CD14-positive monocyte (primary cell): ENCODE results near the gene DLD. TPM values are rescaled to one million over a fixed set of nuclear protein-coding genes. Genes with fewer than 3 reads are reported as not detected.

Experiments
- DNase-seq, 3 donors: peaks; one replicate each; pipeline ENCODE4 v3.0.0-alpha.2; 2011 to 2022
- H2AFZ ChIP-seq: 2 replicates; pipeline ENCODE4 v1.6.0; 2012; ENCODE audit warnings: mild to moderate bottlenecking, low read depth, low read length, inconsistent platforms; ENCODE audit not compliant: insufficient read depth, poor library complexity, severe bottlenecking
- H3K27ac ChIP-seq, 2 donors: 1 replicate in 1 of 2; 2 replicates in 1 of 2; pipeline ENCODE4 v1.5.1; 2012 to 2013; ENCODE audit warnings: low read length in 2 of 2, control low read depth in 1 of 2, inconsistent platforms in 1 of 2, low read depth in 1 of 2, mild to moderate bottlenecking in 1 of 2
- H3K27me3 ChIP-seq, 2 donors: one replicate each; pipeline versions ENCODE4 v1.6.0 to v1.6.1; 2011 to 2013; ENCODE audit warnings: low read length in 2 of 2; ENCODE audit not compliant: control insufficient read depth in 2 of 2, insufficient read depth in 2 of 2
- H3K36me3 ChIP-seq, 2 donors: replicated peaks in 1 of 2; 1 replicate in 1 of 2; 2 replicates in 1 of 2; pipeline versions ENCODE4 v1.5.1 to v1.6.1; 2012 to 2013; ENCODE audit warnings: low read length in 2 of 2, control low read depth in 1 of 2, inconsistent platforms in 1 of 2, mild to moderate bottlenecking in 1 of 2; ENCODE audit not compliant: insufficient read depth in 2 of 2, control insufficient read depth in 1 of 2
- H3K4me1 ChIP-seq, 2 donors: 1 replicate in 1 of 2; 2 replicates in 1 of 2; pipeline versions ENCODE4 v1.5.1 to v1.6.1; 2012 to 2013; ENCODE audit warnings: low read length in 2 of 2, control low read depth in 1 of 2, inconsistent platforms in 1 of 2, mild to moderate bottlenecking in 1 of 2, moderate library complexity in 1 of 2; ENCODE audit not compliant: insufficient read depth in 2 of 2, control insufficient read depth in 1 of 2
- H3K4me2 ChIP-seq: replicated peaks from 2 replicates; pipeline ENCODE3; 2012; ENCODE audit warnings: low read length, moderate library complexity, mild to moderate bottlenecking; ENCODE audit not compliant: poor library complexity, severe bottlenecking; ENCODE audit errors: extremely low read depth
- H3K4me3 ChIP-seq, 3 experiments: fragments of 200-600 bp in 1 of 3; sonication (generic) in 1 of 3; replicated peaks in 1 of 3; 1 replicate in 2 of 3; 2 replicates in 1 of 3; pipeline ENCODE4 v1.5.1; 2011 to 2013; ENCODE audit warnings: low read length in 3 of 3, mild to moderate bottlenecking in 3 of 3, control low read depth in 2 of 3, low read depth in 2 of 3, inconsistent platforms in 1 of 3, moderate library complexity in 1 of 3
- H3K79me2 ChIP-seq: 2 replicates; pipeline ENCODE4 v1.6.0; 2012; ENCODE audit warnings: mild to moderate bottlenecking, control low read depth, inconsistent platforms, low read length, moderate library complexity; ENCODE audit not compliant: insufficient read depth
- H3K9ac ChIP-seq: 2 replicates; pipeline ENCODE4 v1.6.0; 2017; ENCODE audit warnings: low read length, mild to moderate bottlenecking; ENCODE audit not compliant: insufficient read depth, poor library complexity, severe bottlenecking
- H3K9me3 ChIP-seq, 2 donors: replicated peaks in 1 of 2; 1 replicate in 1 of 2; 2 replicates in 1 of 2; pipeline versions ENCODE4 v1.5.1 to v1.6.1; 2012 to 2013; ENCODE audit warnings: low read length in 2 of 2, control low read depth in 1 of 2; ENCODE audit not compliant: control insufficient read depth in 1 of 2, insufficient read depth in 1 of 2
- H4K20me1 ChIP-seq: 2 replicates; pipeline ENCODE4 v1.6.0; 2012; ENCODE audit warnings: mild to moderate bottlenecking, low read length, control low read depth, moderate library complexity; ENCODE audit not compliant: insufficient read depth
- H3K27ac Mint-ChIP-seq, 7 donors: one replicate each; pipeline ENCODE4 v1.8.0; 2020; ENCODE audit warnings: mild to moderate bottlenecking in 7 of 7, mixed read lengths in 7 of 7, moderate library complexity in 6 of 7, inconsistent platforms in 2 of 7
- H3K27me3 Mint-ChIP-seq, 3 donors: one replicate each; pipeline ENCODE4 v1.8.0; 2021 to 2022; ENCODE audit warnings: low read depth in 3 of 3, mild to moderate bottlenecking in 3 of 3, mixed read lengths in 3 of 3, moderate library complexity in 3 of 3, inconsistent platforms in 1 of 3
- H3K36me3 Mint-ChIP-seq, 2 donors: one replicate each; pipeline ENCODE4 v1.8.0; 2020; ENCODE audit warnings: mixed read lengths in 2 of 2, inconsistent platforms in 1 of 2, mild to moderate bottlenecking in 1 of 2
- H3K4me1 Mint-ChIP-seq: one replicate; pipeline ENCODE4 v1.8.0; 2020; ENCODE audit warnings: mild to moderate bottlenecking, mixed read lengths
- H3K4me3 Mint-ChIP-seq, 2 donors: one replicate each; pipeline ENCODE4 v1.8.0; 2020; ENCODE audit warnings: mild to moderate bottlenecking in 2 of 2, mixed read lengths in 2 of 2, moderate library complexity in 1 of 2
- H3K9me3 Mint-ChIP-seq, 7 donors: one replicate each; pipeline ENCODE4 v1.8.0; 2020 to 2022; ENCODE audit warnings: mixed read lengths in 7 of 7, mild to moderate bottlenecking in 6 of 7, moderate library complexity in 6 of 7, inconsistent platforms in 2 of 7
- CTCF ChIP-seq: fragments of 200-600 bp; IDR thresholded peaks from one replicate; pipeline ENCODE4 v1.8.0; 2022; ENCODE audit warnings: antibody characterized with exemption, mild to moderate bottlenecking
- WGBS: methylation state at CpG from one replicate; pipeline ENCODE4 v1.1.5; 2013; ENCODE audit warnings: missing lambda C conversion rate; ENCODE audit not compliant: insufficient coverage; 5-methylcytosine and 5-hydroxymethylcytosine counted together
- intact Hi-C, 2 donors: fragments of 100-400 bp; cut with micrococcal nuclease; formaldehyde crosslinking; loops; one replicate each; pipeline versions ENCODE4 v1.15.0 to v1.15.1; 2023
- polyA plus RNA-seq, 3 donors: library from polyadenylated mRNA; depleted of rRNA in 1 of 3; unstranded in 2 of 3; stranded (reverse) in 1 of 3; fragments of 300-500 nt in 2 of 3; fragments of >200 nt in 1 of 3; fragmentation: Illumina TruSeq in 2 of 3; gene quantifications; 1 replicate in 2 of 3; 2 replicates in 1 of 3; pipeline ENCODE4 v1.2.3, GENCODE V29; 2012 to 2021

Gene DLD
- polyA plus RNA-seq, 3 donors = 54.5 to 73.6 (median 70.1) TPM

DNA sequence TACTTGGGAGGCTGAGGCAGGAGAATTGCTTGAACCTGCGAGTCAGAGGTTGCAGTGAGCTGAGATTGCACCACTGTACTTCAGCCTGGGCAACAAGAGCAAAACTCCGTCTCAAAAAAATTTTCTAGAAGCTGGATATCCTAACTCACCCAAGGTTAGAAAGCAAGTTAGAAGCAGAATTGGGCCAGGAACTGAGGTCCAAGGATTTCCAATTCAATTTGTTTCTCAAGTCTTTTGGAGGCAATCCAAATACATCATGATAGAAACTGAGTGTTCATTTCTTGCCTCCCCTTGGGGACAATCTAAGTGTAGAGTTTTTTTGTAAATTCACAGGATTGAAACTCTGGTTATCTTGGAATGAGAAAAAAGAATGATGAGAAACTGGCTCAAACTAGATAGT is 66.5 kb downstream of the DLD start:
- Histone ChIP-seq H3K36me3 (no peaks in the 10 kb centered on the region), H3K27me3 (peaks cover 0 to 2% of the 10 kb centered on the region in 2 donors), H3K27ac (no peak overlapping the region), H3K4me1 (no peaks in the 10 kb centered on the region), H2AFZ (no peak overlapping the region), H3K4me2 (no peak overlapping the region), H3K79me2 (no peaks in the 10 kb centered on the region), H3K4me3 (no peak overlapping the region), H4K20me1 (no peaks in the 10 kb centered on the region), H3K9me3 (no peaks in the 10 kb centered on the region), H3K9ac (no peak overlapping the region)
- Mint-ChIP-seq H3K4me1 (no peaks in the 10 kb centered on the region), H3K27ac (no peak overlapping the region), H3K36me3 (no peaks in the 10 kb centered on the region), H3K27me3 (peaks cover 3 to 5% (median 4%) of the 10 kb centered on the region in 3 donors), H3K9me3 (no peaks in the 10 kb centered on the region), H3K4me3 (no peak overlapping the region)
- TF ChIP-seq CTCF = no peak
- intact Hi-C loops = no loop called here
- 92% methylated on average over 2 of the region's 2 CpGs for WGBS
- DNase-seq = no peak

GRCh38 chr7:107958764-107959526 is 68.0 kb downstream of the DLD start:
- Mint-ChIP-seq H3K4me1 (no peaks in the 10 kb centered on the region), H3K27me3 (peaks cover 3 to 5% (median 4%) of the 10 kb centered on the region in 3 donors), H3K27ac (no peak overlapping the region), H3K4me3 (no peak overlapping the region), H3K36me3 (no peaks in the 10 kb centered on the region), H3K9me3 (peaks cover 0 to 4% (median 0%) of the 10 kb centered on the region in 7 donors)
- no peaks in the 10 kb centered on the region for H3K36me3 ChIP-seq
- no peak overlapping the region for H3K4me3 ChIP-seq
- H4K20me1 ChIP-seq = no peaks in the 10 kb centered on the region
- H3K27ac ChIP-seq = no peak overlapping the region
- intact Hi-C loops = no loop called here
- 79% methylated on average over 9 of the region's 14 CpGs for WGBS
- H2AFZ ChIP-seq = no peak overlapping the region
- H3K9ac ChIP-seq = no peak overlapping the region
- no peaks in the 10 kb centered on the region for H3K4me1 ChIP-seq
- H3K79me2 ChIP-seq = no peaks in the 10 kb centered on the region
- TF ChIP-seq CTCF = no peak
- peaks cover 0 to 2% of the 10 kb centered on the region in 2 donors for H3K27me3 ChIP-seq
- no peak for DNase-seq
- H3K4me2 ChIP-seq = no peak overlapping the region
- H3K9me3 ChIP-seq = no peaks in the 10 kb centered on the region
